Astrocyte of the cerebellum (primary cell): Measurements from ENCODE around the gene PIGB.

ENCODE experiments used
- DNase-seq: peaks from one replicate; pipeline ENCODE4 v3.0.0-alpha.2; 2011; ENCODE audit warnings: low read depth
- H3K4me3 ChIP-seq: 2 replicates; pipeline ENCODE4 v1.5.1; 2011; ENCODE audit warnings: mild to moderate bottlenecking, low read depth, low read length, moderate library complexity
- CTCF ChIP-seq: IDR thresholded peaks from 2 replicates; pipeline ENCODE4 v1.5.1; 2012; ENCODE audit warnings: low read length, low read depth, moderate library complexity, mild to moderate bottlenecking; ENCODE audit errors: missing control alignments
- in situ Hi-C: cut with HindIII; loops from 2 replicates; pipeline ENCODE4 v1.10.0; 2017; ENCODE audit warnings: low sequenced_read_pairs

Gene PIGB

GRCh38 chr15:55318588-55319494 is at the start of gene PIGB, which contains the start of gene PIGBOS1:
PIGB (plus strand) TSS chr15:55319222; CDS start chr15:55319251, 29 bp downstream.
PIGBOS1 (minus strand) TSS chr15:55319123; CDS start chr15:55317792, 1,331 bp downstream.
- TF ChIP-seq CTCF: no peak
- peak within 1 kb of the TSS; percentile 66 for H3K4me3 ChIP-seq
- in situ Hi-C loops: loop anchor here (10.0 kb wide), 1 partner anchor 104 kb away; no protein-coding TSS in a partner anchor
- peak; percentile 71 for DNase-seq

- in situ Hi-C loops: no loop called here
- no peak overlapping the region for H3K4me3 ChIP-seq
- no peak for TF ChIP-seq CTCF
- no peak for DNase-seq
Observed at GRCh38 chr15:55270291-55270690, 48.7 kb upstream of the PIGB start.

GRCh38 chr15:55276324-55276723 is 42.7 kb upstream of the PIGB start:
- in situ Hi-C loops: loop anchor here (5.0 kb wide), 1 partner anchor 49 kb away; no protein-coding TSS in a partner anchor
- DNase-seq: no peak
- TF ChIP-seq CTCF: no peak
- no peak overlapping the region for H3K4me3 ChIP-seq

GRCh38 chr15:55277116-55277564 is 41.9 kb upstream of the PIGB start:
- DNase-seq: no peak
- H3K4me3 ChIP-seq: no peak overlapping the region
- in situ Hi-C loops: loop anchor here (5.0 kb wide), 1 partner anchor 50 kb away; no protein-coding TSS in a partner anchor
- no peak for TF ChIP-seq CTCF

GRCh38 chr15:55277715-55278114 is 41.3 kb upstream of the PIGB start:
- in situ Hi-C loops: loop anchor here (5.0 kb wide), 1 partner anchor 50 kb away; no protein-coding TSS in a partner anchor
- H3K4me3 ChIP-seq: no peak overlapping the region
- DNase-seq: no peak
- TF ChIP-seq CTCF: no peak

- in situ Hi-C loops: loop anchor here (5.0 kb wide), 1 partner anchor 52 kb away; no protein-coding TSS in a partner anchor
- DNase-seq: no peak
- no peak overlapping the region for H3K4me3 ChIP-seq
- TF ChIP-seq CTCF: no peak
Observed at GRCh38 chr15:55279100-55279745, 39.8 kb upstream of the PIGB start.
